Measurements from ENCODE around the gene TUBAL3. TPM values are rescaled to one million over a fixed set of nuclear protein-coding genes. Genes with fewer than 3 reads are reported as not detected.

Gene TUBAL3
- polyA plus RNA-seq, 1 donor (not counting 4 experiments of a cell fraction or from before 2014, with no cell fraction given) = 2.6 TPM

- no peaks in the 10 kb centered on the region for H3K9me1 ChIP-seq (ENCODE audit: control insufficient read depth, extremely low read depth, insufficient read depth, low read length)
- H3K4me1 ChIP-seq (ENCODE audit: control insufficient read depth, extremely low read depth, insufficient read depth, low read length) = no peaks in the 10 kb centered on the region
- H4K20me1 ChIP-seq (ENCODE audit: control insufficient read depth, extremely low read depth, insufficient read depth, low read length) = no peaks in the 10 kb centered on the region
- no peak for TF ChIP-seq EZH2 (IDR thresholded peaks at IDR 0.05; ENCODE audit: low read length)
- TF ChIP-seq CTCF (optimal IDR thresholded peaks at IDR 0.05 in 1 of 3, IDR thresholded peaks at IDR 0.05 in 1 of 3, conservative IDR thresholded peaks at IDR 0.05 in 1 of 3; ENCODE audit: extremely low read depth in 1 of 3, insufficient read depth in 2 of 3, low read length in 3 of 3) = no peak
- dilution Hi-C loops (cut with MboI; ENCODE audit: extremely low pct_ligation_motif_present, low sequenced_read_pairs) = no loop called here
- H3K79me2 ChIP-seq (ENCODE audit: control insufficient read depth, insufficient read depth, low read length) = peaks cover 29% of the 10 kb centered on the region
- no peak for DNase-seq (ENCODE audit: low read depth, low spot score)
- no peaks in the 10 kb centered on the region for H3K36me3 ChIP-seq (ENCODE audit: control insufficient read depth in 2 of 2, extremely low read depth in 1 of 2, insufficient read depth in 2 of 2, low read length in 2 of 2)
- no peak overlapping the region for H3K9ac ChIP-seq (ENCODE audit: control insufficient read depth, extremely low read depth, insufficient read depth, low read length)
- H3K4me3 ChIP-seq (ENCODE audit: control insufficient read depth in 2 of 3, extremely low read depth in 1 of 3, insufficient read depth in 2 of 3, low read depth in 1 of 3, low read length in 3 of 3) = no peak overlapping the region
- no peak overlapping the region for H3K27ac ChIP-seq (ENCODE audit: control insufficient read depth, insufficient read depth, low read length)
- peaks cover 2% of the 10 kb centered on the region for H3K9me3 ChIP-seq (ENCODE audit: control insufficient read depth, low read depth, low read length)
- H3K4me2 ChIP-seq (ENCODE audit: control insufficient read depth, extremely low read depth, insufficient read depth, low read depth, low read length) = no peak overlapping the region
- H2AFZ ChIP-seq (ENCODE audit: control insufficient read depth, low read length) = no peak overlapping the region
- no peak for FAIRE-seq
- no peaks in the 10 kb centered on the region for H3K27me3 ChIP-seq (ENCODE audit: control insufficient read depth, extremely low read depth, insufficient read depth, low read length)
These were observed 23.5 kb upstream of the TUBAL3 start for GRCh38 chr10:5428133-5428532.

- no peaks in the 10 kb centered on the region for H3K9me1 ChIP-seq (ENCODE audit: control insufficient read depth, extremely low read depth, insufficient read depth, low read length)
- dilution Hi-C loops (cut with MboI; ENCODE audit: extremely low pct_ligation_motif_present, low sequenced_read_pairs) = no loop called here
- H3K9me3 ChIP-seq (ENCODE audit: control insufficient read depth, low read depth, low read length) = no peaks in the 10 kb centered on the region
- no peaks in the 10 kb centered on the region for H3K36me3 ChIP-seq (ENCODE audit: control insufficient read depth in 2 of 2, extremely low read depth in 1 of 2, insufficient read depth in 2 of 2, low read length in 2 of 2)
- FAIRE-seq = no peak
- no peaks in the 10 kb centered on the region for H3K27me3 ChIP-seq (ENCODE audit: control insufficient read depth, extremely low read depth, insufficient read depth, low read length)
- H3K9ac ChIP-seq (ENCODE audit: control insufficient read depth, extremely low read depth, insufficient read depth, low read length) = no peak overlapping the region
- no peak for DNase-seq (ENCODE audit: low read depth, low spot score)
- no peaks in the 10 kb centered on the region for H4K20me1 ChIP-seq (ENCODE audit: control insufficient read depth, extremely low read depth, insufficient read depth, low read length)
- H3K27ac ChIP-seq (ENCODE audit: control insufficient read depth, insufficient read depth, low read length) = no peak overlapping the region
- TF ChIP-seq EZH2 (IDR thresholded peaks at IDR 0.05; ENCODE audit: low read length) = no peak
- TF ChIP-seq CTCF (optimal IDR thresholded peaks at IDR 0.05 in 1 of 3, IDR thresholded peaks at IDR 0.05 in 1 of 3, conservative IDR thresholded peaks at IDR 0.05 in 1 of 3; ENCODE audit: extremely low read depth in 1 of 3, insufficient read depth in 2 of 3, low read length in 3 of 3) = no peak
- H3K4me2 ChIP-seq (ENCODE audit: control insufficient read depth, extremely low read depth, insufficient read depth, low read depth, low read length) = no peak overlapping the region
- H3K4me3 ChIP-seq (ENCODE audit: control insufficient read depth in 2 of 3, extremely low read depth in 1 of 3, insufficient read depth in 2 of 3, low read depth in 1 of 3, low read length in 3 of 3) = no peak overlapping the region
- H2AFZ ChIP-seq (ENCODE audit: control insufficient read depth, low read length) = no peak overlapping the region
- H3K79me2 ChIP-seq (ENCODE audit: control insufficient read depth, insufficient read depth, low read length) = peaks cover 58% of the 10 kb centered on the region
- H3K4me1 ChIP-seq (ENCODE audit: control insufficient read depth, extremely low read depth, insufficient read depth, low read length) = no peaks in the 10 kb centered on the region
These were observed 20.1 kb upstream of the TUBAL3 start for GRCh38 chr10:5424751-5425150.
